ENCODE measurements around the gene TP53RK.

The TP53RK gene

DNA sequence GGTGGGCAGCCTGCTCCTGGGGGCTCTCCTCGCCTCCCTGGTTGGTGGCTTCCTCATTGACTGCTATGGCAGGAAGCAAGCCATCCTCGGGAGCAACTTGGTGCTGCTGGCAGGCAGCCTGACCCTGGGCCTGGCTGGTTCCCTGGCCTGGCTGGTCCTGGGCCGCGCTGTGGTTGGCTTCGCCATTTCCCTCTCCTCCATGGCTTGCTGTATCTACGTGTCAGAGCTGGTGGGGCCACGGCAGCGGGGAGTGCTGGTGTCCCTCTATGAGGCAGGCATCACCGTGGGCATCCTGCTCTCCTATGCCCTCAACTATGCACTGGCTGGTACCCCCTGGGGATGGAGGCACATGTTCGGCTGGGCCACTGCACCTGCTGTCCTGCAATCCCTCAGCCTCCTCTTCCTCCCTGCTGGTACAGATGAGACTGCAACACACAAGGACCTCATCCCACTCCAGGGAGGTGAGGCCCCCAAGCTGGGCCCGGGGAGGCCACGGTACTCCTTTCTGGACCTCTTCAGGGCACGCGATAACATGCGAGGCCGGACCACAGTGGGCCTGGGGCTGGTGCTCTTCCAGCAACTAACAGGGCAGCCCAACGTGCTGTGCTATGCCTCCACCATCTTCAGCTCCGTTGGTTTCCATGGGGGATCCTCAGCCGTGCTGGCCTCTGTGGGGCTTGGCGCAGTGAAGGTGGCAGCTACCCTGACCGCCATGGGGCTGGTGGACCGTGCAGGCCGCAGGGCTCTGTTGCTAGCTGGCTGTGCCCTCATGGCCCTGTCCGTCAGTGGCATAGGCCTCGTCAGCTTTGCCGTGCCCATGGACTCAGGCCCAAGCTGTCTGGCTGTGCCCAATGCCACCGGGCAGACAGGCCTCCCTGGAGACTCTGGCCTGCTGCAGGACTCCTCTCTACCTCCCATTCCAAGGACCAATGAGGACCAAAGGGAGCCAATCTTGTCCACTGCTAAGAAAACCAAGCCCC, 36.2 kb upstream of the TP53RK start:
- Histone ChIP-seq H3K4me2 (ENCODE audit: low read length) (no peak overlapping the region), H3K4me3 (ENCODE audit: low read length) (no peak overlapping the region), H3K27ac (ENCODE audit: low read depth, low read length) (no peak overlapping the region), H3F3A (ENCODE audit: control insufficient read depth, insufficient read depth) (no peaks in the 10 kb centered on the region), H3K9me2 (replicated peaks; ENCODE audit: control insufficient read depth, low read length) (no peaks in the 10 kb centered on the region), H4K20me1 (ENCODE audit: control insufficient read depth, insufficient read depth, low read depth, low read length) (no peaks in the 10 kb centered on the region), H3K79me2 (ENCODE audit: control insufficient read depth, low read length) (no peaks in the 10 kb centered on the region), H3K27me3 (ENCODE audit: control insufficient read depth, low read length) (0 out of 2 replicates have a peak, but pooled peaks cover 3% of the 10 kb centered on the region), H3K9me3 (ENCODE audit: control insufficient read depth, insufficient read depth, low read length) (no peaks in the 10 kb centered on the region), H3K36me3 (ENCODE audit: control insufficient read depth, low read length) (no peaks in the 10 kb centered on the region), H3K4me1 (ENCODE audit: control insufficient read depth, low read length) (no peaks in the 10 kb centered on the region)
- TF ChIP-seq CTCF (IDR thresholded peaks at IDR 0.05; ENCODE audit: low read depth, low read length, poor library complexity, severe bottlenecking) (no peak), EZH2phosphoT487 (IDR thresholded peaks at IDR 0.05; ENCODE audit: borderline replicate concordance, low read length) (no peak)

- Histone ChIP-seq H3K79me2 (ENCODE audit: control insufficient read depth, low read length) (no peaks in the 10 kb centered on the region), H3K9me3 (ENCODE audit: control insufficient read depth, insufficient read depth, low read length) (no peaks in the 10 kb centered on the region), H3K27me3 (ENCODE audit: control insufficient read depth, low read length) (peaks cover 8% of the 10 kb centered on the region; the same call in 1 of the 2 replicates), H4K20me1 (ENCODE audit: control insufficient read depth, insufficient read depth, low read depth, low read length) (no peaks in the 10 kb centered on the region), H3K4me2 (ENCODE audit: low read length) (no peak overlapping the region), H3K36me3 (ENCODE audit: control insufficient read depth, low read length) (no peaks in the 10 kb centered on the region), H3K9me2 (replicated peaks; ENCODE audit: control insufficient read depth, low read length) (no peaks in the 10 kb centered on the region), H3K4me1 (ENCODE audit: control insufficient read depth, low read length) (no peaks in the 10 kb centered on the region), H3F3A (ENCODE audit: control insufficient read depth, insufficient read depth) (no peaks in the 10 kb centered on the region), H3K27ac (ENCODE audit: low read depth, low read length) (no peak overlapping the region), H3K4me3 (ENCODE audit: low read length) (no peak overlapping the region)
- TF ChIP-seq CTCF (IDR thresholded peaks at IDR 0.05; ENCODE audit: low read depth, low read length, poor library complexity, severe bottlenecking) (no peak), EZH2phosphoT487 (IDR thresholded peaks at IDR 0.05; ENCODE audit: borderline replicate concordance, low read length) (no peak)
Observed at GRCh38 chr20:46724343-46724959, 35.2 kb upstream of the TP53RK start.

DNA sequence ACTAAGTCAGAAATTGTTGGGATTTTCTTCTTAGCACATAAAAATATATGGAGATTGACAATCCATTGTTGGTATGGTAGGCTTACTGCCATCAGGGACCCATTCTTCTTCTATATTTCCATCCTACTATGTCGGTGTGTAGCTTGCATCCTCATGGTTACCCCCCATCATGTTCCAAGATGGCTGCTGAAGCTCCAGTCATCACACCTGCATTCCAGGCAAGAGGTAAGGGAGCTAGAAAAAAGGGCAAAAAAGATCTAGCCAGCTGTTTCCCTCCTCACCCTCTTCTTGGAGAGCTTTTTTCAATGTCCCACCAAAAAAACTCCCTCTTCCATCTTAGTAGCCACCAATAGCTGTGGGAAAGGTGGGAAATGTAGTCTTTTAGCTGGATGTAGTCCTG, 33.8 kb upstream of the TP53RK start:
- Histone ChIP-seq H3K4me1 (ENCODE audit: control insufficient read depth, low read length) (no peaks in the 10 kb centered on the region), H3K9me3 (ENCODE audit: control insufficient read depth, insufficient read depth, low read length) (no peaks in the 10 kb centered on the region), H3K27me3 (ENCODE audit: control insufficient read depth, low read length) (peaks cover 8% of the 10 kb centered on the region; the same call in 1 of the 2 replicates), H3K4me3 (ENCODE audit: low read length) (no peak overlapping the region), H3K9me2 (replicated peaks; ENCODE audit: control insufficient read depth, low read length) (no peaks in the 10 kb centered on the region), H3K27ac (ENCODE audit: low read depth, low read length) (no peak overlapping the region), H3K4me2 (ENCODE audit: low read length) (no peak overlapping the region), H3F3A (ENCODE audit: control insufficient read depth, insufficient read depth) (no peaks in the 10 kb centered on the region), H4K20me1 (ENCODE audit: control insufficient read depth, insufficient read depth, low read depth, low read length) (no peaks in the 10 kb centered on the region), H3K79me2 (ENCODE audit: control insufficient read depth, low read length) (no peaks in the 10 kb centered on the region), H3K36me3 (ENCODE audit: control insufficient read depth, low read length) (no peaks in the 10 kb centered on the region)
- TF ChIP-seq CTCF (IDR thresholded peaks at IDR 0.05; ENCODE audit: low read depth, low read length, poor library complexity, severe bottlenecking) = no peak
- TF ChIP-seq EZH2phosphoT487 (IDR thresholded peaks at IDR 0.05; ENCODE audit: borderline replicate concordance, low read length) = no peak

Data from DOHH2 (cell line).